Vagina (tissue), 2 donors: ENCODE measurements around the gene SMTN. TPM values are rescaled to one million over a fixed set of nuclear protein-coding genes. Genes with fewer than 3 reads are reported as not detected.

ENCODE experiments used
- DNase-seq, 2 donors: peaks; one replicate each; pipeline ENCODE4 v3.0.0-alpha.2; 2017; ENCODE audit errors: extremely low spot score in 2 of 2
- H3K27ac ChIP-seq: fragments of 200-600 bp; sonication (generic); one replicate; pipeline ENCODE4 v1.5.1; 2019
- H3K27me3 ChIP-seq: fragments of 200-600 bp; sonication (generic); one replicate; pipeline ENCODE4 v1.5.1; 2019
- H3K36me3 ChIP-seq, 2 donors: fragments of 200-600 bp; sonication (generic); one replicate each; pipeline ENCODE4 v1.5.1; 2017 to 2019
- H3K4me1 ChIP-seq: fragments of 200-600 bp; sonication (generic); one replicate; pipeline ENCODE4 v1.5.1; 2019
- H3K4me3 ChIP-seq, 2 donors: fragments of 200-600 bp; sonication (generic); 1 replicate in 1 of 2; 2 replicates in 1 of 2; pipeline ENCODE4 v1.5.1; 2016 to 2019
- H3K9me3 ChIP-seq: fragments of 200-600 bp; sonication (generic); one replicate; pipeline ENCODE4 v1.5.1; 2019
- POLR2A ChIP-seq, 2 donors: fragments of 450-650 bp; IDR thresholded peaks; one replicate each; pipeline ENCODE4 v1.6.1; 2017; ENCODE audit warnings: antibody characterized with exemption in 2 of 2, mild to moderate bottlenecking in 2 of 2, moderate library complexity in 2 of 2
- POLR2AphosphoS5 ChIP-seq, 2 donors: sonication (generic); formaldehyde crosslinking; IDR thresholded peaks; one replicate each; pipeline ENCODE4 v1.9.0; 2017; ENCODE audit warnings: antibody characterized with exemption in 2 of 2, mild to moderate bottlenecking in 2 of 2, low read depth in 1 of 2; ENCODE audit not compliant: insufficient read depth in 1 of 2
- intact Hi-C: fragments of 100-400 bp; cut with DNase I; formaldehyde crosslinking; loops from one replicate; pipeline ENCODE4 v1.15.1; 2023
- total RNA-seq: library from RNA; depleted of rRNA; stranded (reverse); fragments of >200 nt; gene quantifications from one replicate; pipeline ENCODE4 v1.2.3, GENCODE V29; 2016
- TF ChIP-seq, protein P1 (sequence below), 3 experiments: fragments of 450-650 bp in 2 of 3; fragments of 200-600 bp in 1 of 3; sonication (generic) in 1 of 3; IDR thresholded peaks; one replicate each; pipeline ENCODE4 v1.5.1; 2017 to 2019; ENCODE audit warnings: antibody characterized with exemption in 3 of 3, mild to moderate bottlenecking in 2 of 3, moderate library complexity in 2 of 3

Gene SMTN
- total RNA-seq, 1 donor from 2014 or later = 199 TPM

DNA sequence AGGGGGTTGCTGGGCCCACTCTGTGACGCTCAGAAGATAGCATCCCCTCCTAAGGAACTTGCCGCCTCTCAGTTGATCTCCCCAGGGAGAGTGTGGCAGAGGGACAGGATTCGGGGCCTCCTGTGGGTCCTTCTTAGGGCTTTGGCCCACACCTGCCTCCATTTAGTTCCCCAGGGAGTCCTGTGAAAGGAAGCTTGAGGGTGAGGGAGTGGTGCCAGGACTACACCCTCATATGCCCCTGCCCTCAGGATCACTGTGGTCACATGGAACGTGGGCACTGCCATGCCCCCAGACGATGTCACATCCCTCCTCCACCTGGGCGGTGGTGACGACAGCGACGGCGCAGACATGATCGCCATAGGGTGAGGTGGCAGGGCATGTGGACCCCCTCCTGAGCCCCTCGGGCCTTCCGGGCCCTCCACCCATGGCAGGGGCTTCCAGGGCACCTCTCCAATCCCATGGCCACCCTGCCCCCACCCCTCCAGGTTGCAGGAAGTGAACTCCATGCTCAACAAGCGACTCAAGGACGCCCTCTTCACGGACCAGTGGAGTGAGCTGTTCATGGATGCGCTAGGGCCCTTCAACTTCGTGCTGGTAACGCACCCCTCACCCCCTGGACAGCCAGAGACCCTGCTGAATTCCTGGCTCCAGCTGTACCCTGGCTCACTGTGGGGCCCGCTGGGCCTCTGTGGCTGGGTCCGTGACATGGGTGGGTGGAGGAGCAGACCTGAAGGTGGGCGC is 45.2 kb downstream of the SMTN start:
- intact Hi-C loops = no loop called here

DNA sequence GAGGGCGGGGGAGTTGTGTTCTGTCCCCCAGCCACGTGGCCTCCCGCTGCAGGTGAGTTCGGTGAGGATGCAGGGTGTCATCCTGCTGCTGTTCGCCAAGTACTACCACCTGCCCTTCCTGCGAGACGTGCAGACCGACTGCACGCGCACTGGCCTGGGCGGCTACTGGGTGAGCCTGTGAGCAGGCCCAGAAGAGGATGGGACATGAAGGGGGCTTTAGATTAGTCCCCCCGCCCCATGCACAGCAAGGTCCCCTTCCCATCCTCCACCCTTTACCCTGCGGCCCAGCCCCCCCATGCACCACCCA is 45.7 kb downstream of the SMTN start:
- no peaks in the 10 kb centered on the region for H3K9me3 ChIP-seq
- DNase-seq = no peak
- no peaks in the 10 kb centered on the region for H3K36me3 ChIP-seq
- H3K4me1 ChIP-seq = peaks cover 14% of the 10 kb centered on the region
- H3K27ac ChIP-seq = no peak overlapping the region
- TF ChIP-seq POLR2A (IDR thresholded peaks at IDR 0.05) = no peak
- no peak for TF ChIP-seq POLR2AphosphoS5 (IDR thresholded peaks at IDR 0.05; ENCODE audit: insufficient read depth in 1 of 2, low read depth in 1 of 2)
- TF ChIP-seq, protein P1, sequence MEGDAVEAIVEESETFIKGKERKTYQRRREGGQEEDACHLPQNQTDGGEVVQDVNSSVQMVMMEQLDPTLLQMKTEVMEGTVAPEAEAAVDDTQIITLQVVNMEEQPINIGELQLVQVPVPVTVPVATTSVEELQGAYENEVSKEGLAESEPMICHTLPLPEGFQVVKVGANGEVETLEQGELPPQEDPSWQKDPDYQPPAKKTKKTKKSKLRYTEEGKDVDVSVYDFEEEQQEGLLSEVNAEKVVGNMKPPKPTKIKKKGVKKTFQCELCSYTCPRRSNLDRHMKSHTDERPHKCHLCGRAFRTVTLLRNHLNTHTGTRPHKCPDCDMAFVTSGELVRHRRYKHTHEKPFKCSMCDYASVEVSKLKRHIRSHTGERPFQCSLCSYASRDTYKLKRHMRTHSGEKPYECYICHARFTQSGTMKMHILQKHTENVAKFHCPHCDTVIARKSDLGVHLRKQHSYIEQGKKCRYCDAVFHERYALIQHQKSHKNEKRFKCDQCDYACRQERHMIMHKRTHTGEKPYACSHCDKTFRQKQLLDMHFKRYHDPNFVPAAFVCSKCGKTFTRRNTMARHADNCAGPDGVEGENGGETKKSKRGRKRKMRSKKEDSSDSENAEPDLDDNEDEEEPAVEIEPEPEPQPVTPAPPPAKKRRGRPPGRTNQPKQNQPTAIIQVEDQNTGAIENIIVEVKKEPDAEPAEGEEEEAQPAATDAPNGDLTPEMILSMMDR (IDR thresholded peaks at IDR 0.05) = no peak
- H3K4me3 ChIP-seq = no peak overlapping the region
- H3K27me3 ChIP-seq = no peaks in the 10 kb centered on the region
- intact Hi-C loops = no loop called here

More for the DNA sequence above, 45.2 kb downstream of the SMTN start:
- TF ChIP-seq POLR2AphosphoS5 (IDR thresholded peaks at IDR 0.05; ENCODE audit: insufficient read depth in 1 of 2, low read depth in 1 of 2) (no peak), POLR2A (IDR thresholded peaks at IDR 0.05) (no peak)
- TF ChIP-seq, protein P1 (IDR thresholded peaks at IDR 0.05) = no peak
- no peak overlapping the region for H3K4me3 ChIP-seq
- no peak for DNase-seq
- H3K4me1 ChIP-seq = peaks cover 14% of the 10 kb centered on the region
- no peaks in the 10 kb centered on the region for H3K9me3 ChIP-seq
- H3K27me3 ChIP-seq = no peaks in the 10 kb centered on the region
- H3K36me3 ChIP-seq = no peaks in the 10 kb centered on the region
- H3K27ac ChIP-seq = no peak overlapping the region

DNA sequence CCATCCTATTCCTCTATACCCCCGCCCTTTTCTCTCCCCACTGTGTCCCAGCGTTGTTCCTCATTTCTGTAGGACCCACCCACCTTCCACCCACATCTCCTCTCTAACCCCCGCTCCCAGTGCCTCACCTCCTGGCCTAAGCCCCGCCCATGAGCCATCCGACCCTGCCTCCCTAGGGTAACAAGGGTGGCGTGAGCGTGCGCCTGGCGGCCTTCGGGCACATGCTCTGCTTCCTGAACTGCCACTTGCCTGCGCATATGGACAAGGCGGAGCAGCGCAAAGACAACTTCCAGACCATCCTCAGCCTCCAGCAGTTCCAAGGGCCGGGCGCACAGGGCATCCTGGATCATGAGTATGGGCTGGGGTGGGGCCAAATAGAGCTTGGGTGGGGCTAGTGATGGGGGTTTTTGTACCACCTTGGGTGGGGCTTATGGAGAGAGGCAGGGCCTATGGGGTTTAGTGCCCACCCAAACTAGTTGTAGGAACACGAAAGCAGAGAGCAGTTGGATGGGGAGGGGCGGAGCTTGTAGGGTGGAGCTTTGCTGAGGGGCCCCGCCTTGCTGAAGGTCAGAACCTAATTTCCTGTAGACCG is 46.2 kb downstream of the SMTN start:
- Histone ChIP-seq H3K4me3 (no peak overlapping the region), H3K27me3 (no peaks in the 10 kb centered on the region), H3K36me3 (no peaks in the 10 kb centered on the region), H3K27ac (no peak overlapping the region), H3K9me3 (no peaks in the 10 kb centered on the region), H3K4me1 (peaks cover 11% of the 10 kb centered on the region)
- TF ChIP-seq POLR2AphosphoS5 (IDR thresholded peaks at IDR 0.05; ENCODE audit: insufficient read depth in 1 of 2, low read depth in 1 of 2) = no peak
- TF ChIP-seq, protein P1 (IDR thresholded peaks at IDR 0.05) = no peak
- no peak for TF ChIP-seq POLR2A (IDR thresholded peaks at IDR 0.05)
- intact Hi-C loops = no loop called here
- DNase-seq = no peak

DNA sequence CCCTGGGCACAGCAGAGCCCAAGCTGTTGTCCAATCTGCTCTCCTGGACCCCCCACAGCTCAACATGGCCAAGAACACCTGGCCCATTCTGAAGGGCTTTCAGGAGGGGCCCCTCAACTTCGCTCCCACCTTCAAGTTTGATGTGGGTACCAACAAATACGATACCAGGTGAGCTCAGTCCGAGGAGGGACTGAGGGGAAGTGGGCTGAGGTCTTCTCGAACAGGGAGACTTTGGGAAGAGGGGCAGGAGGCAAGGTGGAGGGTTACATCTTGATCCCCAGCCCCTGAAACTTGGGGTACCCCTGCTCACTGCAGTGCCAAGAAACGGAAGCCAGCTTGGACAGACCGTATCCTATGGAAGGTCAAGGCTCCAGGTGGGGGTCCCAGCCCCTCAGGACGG is 47.0 kb downstream of the SMTN start:
- TF ChIP-seq POLR2AphosphoS5 (IDR thresholded peaks at IDR 0.05; ENCODE audit: insufficient read depth in 1 of 2, low read depth in 1 of 2) (no peak), POLR2A (IDR thresholded peaks at IDR 0.05) (no peak)
- TF ChIP-seq, protein P1 (IDR thresholded peaks at IDR 0.05) = no peak
- Histone ChIP-seq H3K4me1 (peaks cover 2% of the 10 kb centered on the region), H3K36me3 (no peaks in the 10 kb centered on the region), H3K27ac (no peak overlapping the region), H3K9me3 (no peaks in the 10 kb centered on the region), H3K27me3 (no peaks in the 10 kb centered on the region), H3K4me3 (no peak overlapping the region)
- intact Hi-C loops = no loop called here
- DNase-seq = no peak

DNA sequence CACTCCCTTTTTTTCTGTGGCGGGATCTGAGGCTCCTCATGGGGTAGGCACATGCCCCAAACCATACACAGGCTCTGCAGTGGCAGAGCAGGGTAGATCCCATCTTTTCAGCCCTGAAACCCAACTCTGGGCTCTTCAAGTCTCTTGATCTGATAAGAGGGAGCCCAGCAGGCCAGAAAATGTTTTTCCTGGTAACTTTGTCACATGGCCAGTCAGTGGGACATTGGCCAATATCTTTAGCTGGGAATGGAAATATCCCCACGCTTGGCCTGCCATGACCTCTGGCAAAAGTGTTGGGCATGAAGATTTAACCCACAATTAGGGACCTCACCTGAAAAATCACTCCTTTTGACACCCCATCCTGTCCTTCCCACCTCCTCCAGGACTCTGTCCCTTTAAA is 49.8 kb downstream of the SMTN start:
- TF ChIP-seq POLR2A (IDR thresholded peaks at IDR 0.05) = no peak
- no peak for TF ChIP-seq POLR2AphosphoS5 (IDR thresholded peaks at IDR 0.05; ENCODE audit: insufficient read depth in 1 of 2, low read depth in 1 of 2)
- TF ChIP-seq, protein P1 (IDR thresholded peaks at IDR 0.05) = no peak
- intact Hi-C loops = no loop called here

More for the DNA sequence above, 49.8 kb downstream of the SMTN start:
- Histone ChIP-seq H3K27me3 (no peaks in the 10 kb centered on the region), H3K4me1 (no peaks in the 10 kb centered on the region), H3K36me3 (no peaks in the 10 kb centered on the region), H3K27ac (no peak overlapping the region), H3K4me3 (no peak overlapping the region), H3K9me3 (no peaks in the 10 kb centered on the region)
- DNase-seq = no peak
